Activated CD4-positive, alpha-beta T cell treated with anti-CD3 and anti-CD28 coated beads, Interleukin-2, amount 50 U/mL, for 16 hours (primary cell): ENCODE measurements around the gene CLEC19A.

Experiments used
- DNase-seq: peaks from one replicate; pipeline ENCODE4 v3.0.0-alpha.2; 2020

The CLEC19A gene

GRCh38 chr16:19330841-19331397 lies 45.4 kb downstream of the CLEC19A start:
- DNase-seq, result no peak

GRCh38 chr16:19331794-19332193 lies 46.3 kb downstream of the CLEC19A start:
- no peak for DNase-seq

GRCh38 chr16:19338335-19338734 lies 52.8 kb downstream of the CLEC19A start:
- DNase-seq, result no peak

GRCh38 chr16:19344224-19344801 lies 58.8 kb downstream of the CLEC19A start:
- no peak for DNase-seq

GRCh38 chr16:19344980-19345379 lies 59.4 kb downstream of the CLEC19A start:
- no peak for DNase-seq

GRCh38 chr16:19346335-19346922 lies 60.9 kb downstream of the CLEC19A start:
- no peak for DNase-seq

GRCh38 chr16:19348125-19348524 lies 62.6 kb downstream of the CLEC19A start:
- DNase-seq, result no peak

- no peak for DNase-seq
Measured at GRCh38 chr16:19348578-19349315, 63.2 kb downstream of the CLEC19A start.

- DNase-seq, result no peak
Measured at GRCh38 chr16:19354371-19354770, 68.8 kb downstream of the CLEC19A start.

GRCh38 chr16:19356024-19356952 lies 70.8 kb downstream of the CLEC19A start:
- peak; percentile 10 for DNase-seq

- no peak for DNase-seq
Measured at GRCh38 chr16:19359556-19359955, 74.0 kb downstream of the CLEC19A start.
